ENCODE measurements around the gene ISOC1.

ISOC1 gene

DNA sequence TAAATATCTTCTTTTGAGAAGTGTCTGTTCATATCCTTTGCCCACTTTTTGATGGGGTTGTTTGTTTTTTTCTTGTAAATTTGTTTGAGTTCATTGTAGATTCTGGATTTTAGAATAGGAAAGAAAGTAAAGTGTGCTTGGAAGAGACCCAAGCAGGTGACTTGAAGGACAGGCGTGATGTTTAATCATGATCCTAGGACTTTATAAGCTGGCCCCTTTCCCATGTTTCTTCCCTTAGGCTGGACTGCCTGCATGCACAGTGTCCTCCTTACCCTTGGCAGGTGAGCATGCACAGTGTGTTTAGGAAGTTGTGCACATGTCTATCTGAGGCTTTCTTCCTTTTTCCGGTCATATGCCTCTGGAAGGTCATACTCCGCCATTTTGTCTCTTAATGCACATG, 61.3 kb downstream of the ISOC1 start:
- H3K9ac ChIP-seq (ENCODE audit: low read length in 5 of 5): no peak overlapping the region
- H3K36me3 ChIP-seq (ENCODE audit: control insufficient read depth in 5 of 5, insufficient read depth in 5 of 5, low read length in 5 of 5): no peaks in the 10 kb centered on the region
- no peak overlapping the region for H3K4me3 ChIP-seq (ENCODE audit: low read depth in 1 of 5, low read length in 5 of 5)
- H3K27me3 ChIP-seq (ENCODE audit: control insufficient read depth in 5 of 5, insufficient read depth in 4 of 5, low read length in 5 of 5): no peaks in the 10 kb centered on the region
- H3K9me3 ChIP-seq (ENCODE audit: control insufficient read depth in 5 of 5, low read length in 5 of 5): no peaks in the 10 kb centered on the region
- H3K27ac ChIP-seq (ENCODE audit: low read depth, low read length): no peak overlapping the region
- no peaks in the 10 kb centered on the region for H3K4me1 ChIP-seq (ENCODE audit: control insufficient read depth in 5 of 5, insufficient read depth in 5 of 5, low read length in 5 of 5)

- H3K4me1 ChIP-seq (ENCODE audit: control insufficient read depth in 5 of 5, insufficient read depth in 5 of 5, low read length in 5 of 5): no peaks in the 10 kb centered on the region
- H3K9ac ChIP-seq (ENCODE audit: low read length in 5 of 5): no peak overlapping the region
- no peaks in the 10 kb centered on the region for H3K36me3 ChIP-seq (ENCODE audit: control insufficient read depth in 5 of 5, insufficient read depth in 5 of 5, low read length in 5 of 5)
Observed at GRCh38 chr5:129161830-129162229, 67.3 kb downstream of the ISOC1 start.

More at GRCh38 chr5:129161830-129162229, 67.3 kb downstream of the ISOC1 start:
- Histone ChIP-seq H3K27ac (ENCODE audit: low read depth, low read length) (no peak overlapping the region), H3K27me3 (ENCODE audit: control insufficient read depth in 5 of 5, insufficient read depth in 4 of 5, low read length in 5 of 5) (no peaks in the 10 kb centered on the region), H3K9me3 (ENCODE audit: control insufficient read depth in 5 of 5, low read length in 5 of 5) (peaks cover 0 to 7% (median 3%) of the 10 kb centered on the region in 5 donors), H3K4me3 (ENCODE audit: low read depth in 1 of 5, low read length in 5 of 5) (no peak overlapping the region)

Data from subcutaneous abdominal adipose tissue (tissue), 5 donors.